ENCODE data around the gene PDE11A. TPM values are rescaled to one million over a fixed set of nuclear protein-coding genes. Genes with fewer than 3 reads are reported as not detected.

PDE11A gene
- polyA plus RNA-seq, 2 of the 4 experiments (the other 2 are of a cell fraction), result 3.6 to 5.6 TPM

DNA sequence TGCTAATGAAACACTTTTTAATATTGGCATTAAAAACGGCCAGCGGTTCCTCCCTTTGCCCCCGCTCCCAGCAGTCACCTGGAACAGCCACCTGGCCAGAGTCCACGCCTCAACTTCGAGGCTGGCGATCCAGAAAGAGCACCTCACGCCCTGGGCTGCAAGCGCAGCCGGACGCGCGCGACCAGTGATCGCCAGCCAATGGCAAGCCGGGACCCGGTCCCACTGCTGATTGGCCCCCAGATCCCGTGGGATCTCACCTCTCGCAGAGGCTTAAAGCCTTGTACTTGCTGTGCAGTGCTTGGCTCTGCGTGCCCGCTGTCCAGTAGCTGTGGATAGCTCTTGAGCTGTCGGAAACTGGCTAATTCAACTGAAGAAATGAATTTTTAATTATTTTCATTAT lies 35.6 kb upstream of the PDE11A start:
- 81% methylated on average over 20 of the region's 21 CpGs for WGBS (ENCODE audit: missing lambda C conversion rate)
- no peaks in the 10 kb centered on the region for H3K4me1 ChIP-seq
- ATAC-seq (no peak), FAIRE-seq (no peak), DNase-seq (ENCODE audit: low read depth in 1 of 2, low spot score in 1 of 2) (no peak)
- POLR2A ChIA-PET, result no interaction called here
- H3K9me3 ChIP-seq, result no peaks in the 10 kb centered on the region
- H3K27ac ChIP-seq, result no peak overlapping the region
- TF ChIP-seq NPAS2 (CRISPR knock-in tag; IDR thresholded peaks at IDR 0.05; ENCODE audit: borderline replicate concordance) (no peak), POLR2AphosphoS2 (conservative IDR thresholded peaks at IDR 0.05; ENCODE audit: low read length) (no peak), TP53 (CRISPR knock-in tag; IDR thresholded peaks at IDR 0.05) (no peak), SMC3 (IDR thresholded peaks at IDR 0.05) (no peak), MAZ (IDR thresholded peaks at IDR 0.05; ENCODE audit: borderline replicate concordance, low read depth, low read length) (no peak), CHD2 (IDR thresholded peaks at IDR 0.05; ENCODE audit: low read length, partially characterized antibody) (no peak)
- no peak overlapping the region for H3K4me2 ChIP-seq
- no peak overlapping the region for H3K4me3 ChIP-seq
- CTCF ChIA-PET, result interaction anchor here (0.7 to 1.3 kb wide), 2 partner anchors 311 to 335 kb away, joined by 3 read pairs; no protein-coding TSS in a partner anchor

- Histone ChIP-seq H3K4me3 (no peak overlapping the region), H3K27ac (no peak overlapping the region), H3K9me3 (no peaks in the 10 kb centered on the region), H3K4me2 (no peak overlapping the region), H3K4me1 (0 out of 3 replicates have a peak, but pooled peaks cover 4% of the 10 kb centered on the region)
- no peak for FAIRE-seq
- CTCF ChIA-PET, result interaction anchor here (1.2 kb wide), 1 partner anchor 290 kb away, joined by 3 read pairs; no protein-coding TSS in a partner anchor
- TF ChIP-seq ZC3H11A (IDR thresholded peaks at IDR 0.05), result no peak
- TF ChIP-seq EHF (CRISPR knock-in tag; IDR thresholded peaks at IDR 0.05), result no peak
- TF ChIP-seq, protein P1, sequence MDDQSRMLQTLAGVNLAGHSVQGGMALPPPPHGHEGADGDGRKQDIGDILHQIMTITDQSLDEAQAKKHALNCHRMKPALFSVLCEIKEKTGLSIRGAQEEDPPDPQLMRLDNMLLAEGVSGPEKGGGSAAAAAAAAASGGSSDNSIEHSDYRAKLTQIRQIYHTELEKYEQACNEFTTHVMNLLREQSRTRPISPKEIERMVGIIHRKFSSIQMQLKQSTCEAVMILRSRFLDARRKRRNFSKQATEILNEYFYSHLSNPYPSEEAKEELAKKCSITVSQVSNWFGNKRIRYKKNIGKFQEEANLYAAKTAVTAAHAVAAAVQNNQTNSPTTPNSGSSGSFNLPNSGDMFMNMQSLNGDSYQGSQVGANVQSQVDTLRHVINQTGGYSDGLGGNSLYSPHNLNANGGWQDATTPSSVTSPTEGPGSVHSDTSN (IDR thresholded peaks at IDR 0.05), result no peak
- TF ChIP-seq KDM5A (IDR thresholded peaks at IDR 0.05), result no peak
- TF ChIP-seq NR3C1 (IDR thresholded peaks at IDR 0.05), result no peak
- TF ChIP-seq, protein P2, sequence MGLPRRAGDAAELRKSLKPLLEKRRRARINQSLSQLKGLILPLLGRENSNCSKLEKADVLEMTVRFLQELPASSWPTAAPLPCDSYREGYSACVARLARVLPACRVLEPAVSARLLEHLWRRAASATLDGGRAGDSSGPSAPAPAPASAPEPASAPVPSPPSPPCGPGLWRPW (IDR thresholded peaks at IDR 0.05), result no peak
- no peak for TF ChIP-seq HOXB5 (CRISPR knock-in tag; IDR thresholded peaks at IDR 0.05)
- TF ChIP-seq, protein P3, sequence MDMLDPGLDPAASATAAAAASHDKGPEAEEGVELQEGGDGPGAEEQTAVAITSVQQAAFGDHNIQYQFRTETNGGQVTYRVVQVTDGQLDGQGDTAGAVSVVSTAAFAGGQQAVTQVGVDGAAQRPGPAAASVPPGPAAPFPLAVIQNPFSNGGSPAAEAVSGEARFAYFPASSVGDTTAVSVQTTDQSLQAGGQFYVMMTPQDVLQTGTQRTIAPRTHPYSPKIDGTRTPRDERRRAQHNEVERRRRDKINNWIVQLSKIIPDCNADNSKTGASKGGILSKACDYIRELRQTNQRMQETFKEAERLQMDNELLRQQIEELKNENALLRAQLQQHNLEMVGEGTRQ (IDR thresholded peaks at IDR 0.05), result no peak
- TF ChIP-seq MAX (IDR thresholded peaks at IDR 0.05), result no peak
- no peak for TF ChIP-seq HEYL (CRISPR knock-in tag; IDR thresholded peaks at IDR 0.05)
- ATAC-seq, result no peak
- no peak for DNase-seq (ENCODE audit: low read depth in 1 of 2, low spot score in 1 of 2)
- POLR2A ChIA-PET, result no interaction called here
- 38% methylated on average over 2 of the region's 2 CpGs for WGBS (ENCODE audit: missing lambda C conversion rate)
Measured at GRCh38 chr2:178106053-178106452, 33.5 kb upstream of the PDE11A start.

GRCh38 chr2:178105566-178105965 lies 33.0 kb upstream of the PDE11A start:
- Histone ChIP-seq H3K27ac (no peak overlapping the region), H3K4me3 (no peak overlapping the region), H3K4me1 (0 out of 3 replicates have a peak, but pooled peaks cover 6% of the 10 kb centered on the region), H3K4me2 (no peak overlapping the region), H3K9me3 (no peaks in the 10 kb centered on the region)
- FAIRE-seq (no peak), ATAC-seq (no peak), DNase-seq (ENCODE audit: low read depth in 1 of 2, low spot score in 1 of 2) (no peak)
- POLR2A ChIA-PET, result no interaction called here
- CTCF ChIA-PET, result interaction anchor here (1.2 to 1.6 kb wide), 2 partner anchors 290 to 309 kb away, joined by 3 to 5 read pairs; no protein-coding TSS in a partner anchor
- WGBS (ENCODE audit: missing lambda C conversion rate), result 87% methylated on average over 2 of the region's 2 CpGs
- TF ChIP-seq, protein P1 (IDR thresholded peaks at IDR 0.05), result no peak
- no peak for TF ChIP-seq KDM1A (IDR thresholded peaks at IDR 0.05; ENCODE audit: low read depth)
- no peak for TF ChIP-seq EHMT2 (IDR thresholded peaks at IDR 0.05; ENCODE audit: low read depth)
- TF ChIP-seq FOSL2 (IDR thresholded peaks at IDR 0.05), result no peak
- no peak for TF ChIP-seq FOSL2 (CRISPR knock-in tag; IDR thresholded peaks at IDR 0.05)
- no peak for TF ChIP-seq NPAS2 (CRISPR knock-in tag; IDR thresholded peaks at IDR 0.05; ENCODE audit: borderline replicate concordance)
- TF ChIP-seq HMGXB4 (CRISPR knock-in tag; IDR thresholded peaks at IDR 0.05; ENCODE audit: borderline replicate concordance), result no peak
- TF ChIP-seq HOXA7 (CRISPR knock-in tag; IDR thresholded peaks at IDR 0.05), result no peak
- TF ChIP-seq, protein P4, sequence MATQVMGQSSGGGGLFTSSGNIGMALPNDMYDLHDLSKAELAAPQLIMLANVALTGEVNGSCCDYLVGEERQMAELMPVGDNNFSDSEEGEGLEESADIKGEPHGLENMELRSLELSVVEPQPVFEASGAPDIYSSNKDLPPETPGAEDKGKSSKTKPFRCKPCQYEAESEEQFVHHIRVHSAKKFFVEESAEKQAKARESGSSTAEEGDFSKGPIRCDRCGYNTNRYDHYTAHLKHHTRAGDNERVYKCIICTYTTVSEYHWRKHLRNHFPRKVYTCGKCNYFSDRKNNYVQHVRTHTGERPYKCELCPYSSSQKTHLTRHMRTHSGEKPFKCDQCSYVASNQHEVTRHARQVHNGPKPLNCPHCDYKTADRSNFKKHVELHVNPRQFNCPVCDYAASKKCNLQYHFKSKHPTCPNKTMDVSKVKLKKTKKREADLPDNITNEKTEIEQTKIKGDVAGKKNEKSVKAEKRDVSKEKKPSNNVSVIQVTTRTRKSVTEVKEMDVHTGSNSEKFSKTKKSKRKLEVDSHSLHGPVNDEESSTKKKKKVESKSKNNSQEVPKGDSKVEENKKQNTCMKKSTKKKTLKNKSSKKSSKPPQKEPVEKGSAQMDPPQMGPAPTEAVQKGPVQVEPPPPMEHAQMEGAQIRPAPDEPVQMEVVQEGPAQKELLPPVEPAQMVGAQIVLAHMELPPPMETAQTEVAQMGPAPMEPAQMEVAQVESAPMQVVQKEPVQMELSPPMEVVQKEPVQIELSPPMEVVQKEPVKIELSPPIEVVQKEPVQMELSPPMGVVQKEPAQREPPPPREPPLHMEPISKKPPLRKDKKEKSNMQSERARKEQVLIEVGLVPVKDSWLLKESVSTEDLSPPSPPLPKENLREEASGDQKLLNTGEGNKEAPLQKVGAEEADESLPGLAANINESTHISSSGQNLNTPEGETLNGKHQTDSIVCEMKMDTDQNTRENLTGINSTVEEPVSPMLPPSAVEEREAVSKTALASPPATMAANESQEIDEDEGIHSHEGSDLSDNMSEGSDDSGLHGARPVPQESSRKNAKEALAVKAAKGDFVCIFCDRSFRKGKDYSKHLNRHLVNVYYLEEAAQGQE (IDR thresholded peaks at IDR 0.05), result no peak
- TF ChIP-seq ATOH8 (CRISPR knock-in tag; IDR thresholded peaks at IDR 0.05; ENCODE audit: low read depth), result no peak

Data from A549 (cell line).